Skeletal muscle tissue (tissue), 4 donors: ENCODE measurements around the gene MIS12. TPM values are rescaled to one million over a fixed set of nuclear protein-coding genes. Genes with fewer than 3 reads are reported as not detected.
A peak's percentile ranks its signal among the peaks of the same experiment; 100 is the strongest.

ENCODE experiments used
- H3K27ac ChIP-seq: one replicate; pipeline ENCODE4 v1.7.0; 2013; ENCODE audit warnings: mild to moderate bottlenecking, low read depth, low read length, inconsistent platforms
- H3K27me3 ChIP-seq, 3 donors: one replicate each; pipeline ENCODE4 v1.7.0; 2013; ENCODE audit warnings: low read length in 3 of 3; ENCODE audit not compliant: control insufficient read depth in 3 of 3, insufficient read depth in 3 of 3
- H3K36me3 ChIP-seq, 3 donors: one replicate each; pipeline ENCODE4 v1.7.0; 2013; ENCODE audit warnings: low read length in 3 of 3; ENCODE audit not compliant: control insufficient read depth in 3 of 3, insufficient read depth in 3 of 3
- H3K4me1 ChIP-seq, 3 donors: one replicate each; pipeline ENCODE4 v1.7.0; 2013; ENCODE audit warnings: low read length in 3 of 3, mild to moderate bottlenecking in 3 of 3; ENCODE audit not compliant: control insufficient read depth in 3 of 3, insufficient read depth in 3 of 3
- H3K4me3 ChIP-seq, 3 donors: one replicate each; pipeline ENCODE4 v1.7.0; 2013; ENCODE audit warnings: low read length in 3 of 3
- H3K9ac ChIP-seq, 3 donors: one replicate each; pipeline ENCODE4 v1.7.0; 2013; ENCODE audit warnings: low read length in 3 of 3, mild to moderate bottlenecking in 3 of 3, moderate library complexity in 2 of 3, low read depth in 1 of 3
- H3K9me3 ChIP-seq, 3 donors: one replicate each; pipeline ENCODE4 v1.7.0; 2013; ENCODE audit warnings: low read length in 3 of 3; ENCODE audit not compliant: control insufficient read depth in 3 of 3
- total RNA-seq: library from RNA; depleted of rRNA; stranded (reverse); fragments of >200 nt; gene quantifications from one replicate; pipeline ENCODE4 v1.2.3, GENCODE V29; 2014
- donor health status: Osteomylitis.

Gene MIS12
- total RNA-seq, 1 donor from 2014 or later = 25.6 TPM

DNA sequence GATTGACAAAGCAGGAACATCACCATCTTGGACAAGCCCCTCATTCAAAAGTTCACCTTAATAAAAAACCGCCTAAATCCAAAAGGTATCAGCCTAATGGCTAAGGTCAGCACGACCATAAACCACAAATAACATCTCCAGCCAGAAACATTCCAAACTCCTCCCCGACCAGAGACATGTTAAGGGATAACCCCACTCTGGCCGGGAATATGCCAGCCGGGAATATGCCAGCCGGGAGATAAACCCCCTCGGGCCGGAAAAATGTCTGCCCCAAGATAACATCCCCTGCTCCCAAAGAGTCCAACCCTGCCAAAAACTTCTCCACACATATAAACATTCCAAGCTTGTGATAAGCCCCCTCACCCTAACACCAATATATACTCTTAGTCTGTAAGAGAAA, 18.9 kb upstream of the MIS12 start:
- Histone ChIP-seq H3K27ac (no peak overlapping the region), H3K4me3 (peak overlapping the region; percentile 84 to 90 (median 85)), H3K9ac (peak overlapping the region; percentile 39 to 84 (median 79)), H3K36me3 (peaks cover 0 to 7% (median 6%) of the 10 kb centered on the region in 3 donors), H3K27me3 (no peaks in the 10 kb centered on the region), H3K9me3 (no peaks in the 10 kb centered on the region), H3K4me1 (peaks cover 10 to 19% (median 17%) of the 10 kb centered on the region in 3 donors)

DNA sequence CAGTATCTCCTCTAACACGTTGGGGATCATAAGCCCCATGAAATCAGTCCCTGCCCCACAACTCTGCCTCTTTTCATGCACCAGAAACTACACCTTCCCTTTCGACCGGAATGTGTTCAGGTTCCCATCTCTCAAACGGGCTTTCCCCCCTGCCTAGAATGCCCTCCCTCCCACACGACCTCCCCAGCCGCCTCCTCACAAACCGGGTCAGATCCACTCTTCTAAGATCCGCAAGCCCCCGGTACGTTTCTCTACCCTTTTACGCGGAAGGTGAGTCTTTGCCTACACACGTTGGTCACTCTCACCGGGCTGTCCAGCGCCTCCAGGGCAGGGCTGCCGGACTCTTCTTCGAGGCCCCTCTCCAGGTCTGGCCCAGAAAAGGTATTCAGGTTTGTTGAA, 18.3 kb upstream of the MIS12 start:
- H3K27ac ChIP-seq = peak overlapping the region; percentile 49
- H3K36me3 ChIP-seq = peaks cover 0 to 8% (median 8%) of the 10 kb centered on the region in 3 donors
- H3K4me3 ChIP-seq = peak overlapping the region; percentile 84 to 90 (median 85)
- peaks cover 9 to 17% (median 16%) of the 10 kb centered on the region in 3 donors for H3K4me1 ChIP-seq
- H3K27me3 ChIP-seq = no peaks in the 10 kb centered on the region
- no peaks in the 10 kb centered on the region for H3K9me3 ChIP-seq
- H3K9ac ChIP-seq = peak overlapping the region; percentile 79 to 90 (median 84)

DNA sequence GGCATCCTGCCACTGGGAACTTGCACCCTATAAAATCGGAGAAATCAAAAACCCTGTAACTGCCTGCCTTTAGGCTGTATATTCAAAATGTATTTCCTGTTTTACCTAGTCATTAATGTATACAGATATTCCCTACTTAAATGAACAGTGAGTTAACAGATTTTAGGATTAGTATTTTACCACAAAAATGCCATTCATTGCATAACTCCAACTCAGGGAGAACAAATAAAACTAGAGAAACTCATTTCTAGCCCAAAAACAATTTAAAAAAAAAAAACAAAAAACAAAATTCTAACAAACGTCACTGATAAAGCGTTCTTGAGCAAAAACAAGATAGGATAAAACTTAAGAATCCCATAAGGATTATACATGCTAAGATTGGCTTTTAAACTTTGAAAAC, 13.9 kb upstream of the MIS12 start:
- no peaks in the 10 kb centered on the region for H3K27me3 ChIP-seq
- peaks cover 12 to 40% (median 35%) of the 10 kb centered on the region in 3 donors for H3K36me3 ChIP-seq
- H3K27ac ChIP-seq = no peak overlapping the region
- H3K9ac ChIP-seq = no peak overlapping the region
- no peak overlapping the region for H3K4me3 ChIP-seq
- no peaks in the 10 kb centered on the region for H3K9me3 ChIP-seq
- H3K4me1 ChIP-seq = peaks cover 5 to 8% (median 7%) of the 10 kb centered on the region in 3 donors

DNA sequence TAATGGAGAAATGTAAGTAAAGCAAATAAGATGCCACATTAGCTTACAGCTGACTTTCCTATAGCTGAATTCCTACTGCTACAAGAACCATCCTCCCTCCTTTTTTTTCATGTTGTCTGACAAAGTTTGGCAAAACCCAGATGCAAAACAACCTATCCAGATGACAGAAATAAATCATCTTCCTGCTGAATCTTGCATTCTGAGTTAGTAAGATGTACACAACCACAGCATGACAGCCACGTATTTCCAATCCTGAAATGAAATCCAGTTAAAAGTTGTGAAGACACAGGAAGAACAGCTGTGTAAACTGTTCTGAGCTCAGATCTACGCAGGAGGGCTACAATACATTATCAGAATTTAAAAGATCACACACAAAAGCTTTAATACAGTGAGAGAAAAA, 12.5 kb upstream of the MIS12 start:
- Histone ChIP-seq H3K9ac (no peak overlapping the region), H3K27ac (no peak overlapping the region), H3K27me3 (no peaks in the 10 kb centered on the region), H3K4me3 (no peak overlapping the region), H3K4me1 (no peaks in the 10 kb centered on the region), H3K36me3 (peaks cover 26 to 53% (median 49%) of the 10 kb centered on the region in 3 donors), H3K9me3 (no peaks in the 10 kb centered on the region)

DNA sequence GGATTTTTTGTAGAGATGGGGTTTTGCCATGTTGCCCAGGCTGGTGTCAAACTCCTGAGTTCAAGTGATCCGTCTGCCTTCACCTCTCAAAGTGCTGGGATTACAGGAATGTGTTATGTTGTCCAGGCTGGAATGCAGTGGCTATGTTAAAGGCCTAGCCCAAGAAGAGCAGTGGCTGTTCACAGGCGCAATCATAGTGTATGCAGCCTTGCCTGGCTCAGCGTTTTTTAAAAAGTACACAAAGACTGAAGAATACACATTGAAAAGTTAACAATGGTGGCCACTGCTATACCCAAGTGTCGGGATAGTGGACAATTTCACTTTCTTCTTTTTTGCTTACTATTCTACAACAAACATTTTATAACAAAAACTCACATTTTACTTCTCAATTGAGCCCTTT, 7.4 kb upstream of the MIS12 start:
- no peak overlapping the region for H3K4me3 ChIP-seq
- H3K27ac ChIP-seq = no peak overlapping the region
- no peaks in the 10 kb centered on the region for H3K9me3 ChIP-seq
- H3K9ac ChIP-seq = no peak overlapping the region
- no peaks in the 10 kb centered on the region for H3K27me3 ChIP-seq
- peaks cover 0 to 2% (median 2%) of the 10 kb centered on the region in 3 donors for H3K4me1 ChIP-seq
- peaks cover 44 to 69% (median 68%) of the 10 kb centered on the region in 3 donors for H3K36me3 ChIP-seq

DNA sequence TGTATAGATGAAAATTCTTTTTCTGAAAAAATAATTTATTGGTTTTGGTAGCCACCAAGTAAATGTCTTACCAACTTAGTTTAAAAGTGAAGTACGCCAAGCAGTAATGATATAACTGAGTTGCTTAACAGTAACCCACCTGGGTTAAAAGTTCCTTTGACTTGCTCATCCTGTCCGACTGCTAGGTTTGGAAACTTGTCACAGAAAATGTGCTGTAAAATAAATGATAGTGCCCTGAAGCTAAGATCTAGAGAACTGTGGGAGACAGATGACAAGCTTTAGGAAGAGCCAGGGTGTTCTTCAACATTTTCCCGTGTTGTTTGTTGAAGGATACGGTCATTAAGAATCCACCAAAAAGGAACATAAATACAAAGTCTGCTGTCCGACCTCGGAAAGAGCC, 5.4 kb upstream of the MIS12 start:
- Histone ChIP-seq H3K9ac (no peak overlapping the region), H3K27me3 (no peaks in the 10 kb centered on the region), H3K4me1 (peaks cover 4 to 16% (median 14%) of the 10 kb centered on the region in 3 donors), H3K27ac (no peak overlapping the region), H3K36me3 (peaks cover 42 to 64% (median 57%) of the 10 kb centered on the region in 3 donors), H3K9me3 (no peaks in the 10 kb centered on the region), H3K4me3 (no peak overlapping the region)

DNA sequence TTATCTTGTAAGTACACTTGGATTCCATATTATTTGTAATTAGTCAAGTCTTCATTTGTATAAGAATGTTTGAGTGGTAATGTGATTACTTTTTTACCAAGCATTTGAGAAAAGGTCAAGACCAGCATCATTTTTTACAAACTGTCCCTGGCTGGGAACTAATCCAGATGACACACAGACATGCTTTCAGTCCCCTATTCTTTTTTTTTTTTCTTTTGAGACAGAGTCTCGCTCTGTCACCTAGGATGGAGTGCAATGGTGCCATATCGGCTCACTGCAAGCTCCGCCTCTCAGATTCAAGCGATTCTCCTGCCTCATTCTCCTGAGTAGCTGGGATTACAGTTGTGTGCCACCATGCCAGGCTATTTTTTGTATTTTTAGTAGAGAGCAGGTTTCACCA, 4.9 kb upstream of the MIS12 start:
- H3K27me3 ChIP-seq = no peaks in the 10 kb centered on the region
- H3K4me1 ChIP-seq = peaks cover 4 to 16% (median 16%) of the 10 kb centered on the region in 3 donors
- H3K9me3 ChIP-seq = no peaks in the 10 kb centered on the region
- no peak overlapping the region for H3K27ac ChIP-seq
- H3K4me3 ChIP-seq = no peak overlapping the region
- H3K9ac ChIP-seq = no peak overlapping the region
- peaks cover 42 to 64% (median 56%) of the 10 kb centered on the region in 3 donors for H3K36me3 ChIP-seq

DNA sequence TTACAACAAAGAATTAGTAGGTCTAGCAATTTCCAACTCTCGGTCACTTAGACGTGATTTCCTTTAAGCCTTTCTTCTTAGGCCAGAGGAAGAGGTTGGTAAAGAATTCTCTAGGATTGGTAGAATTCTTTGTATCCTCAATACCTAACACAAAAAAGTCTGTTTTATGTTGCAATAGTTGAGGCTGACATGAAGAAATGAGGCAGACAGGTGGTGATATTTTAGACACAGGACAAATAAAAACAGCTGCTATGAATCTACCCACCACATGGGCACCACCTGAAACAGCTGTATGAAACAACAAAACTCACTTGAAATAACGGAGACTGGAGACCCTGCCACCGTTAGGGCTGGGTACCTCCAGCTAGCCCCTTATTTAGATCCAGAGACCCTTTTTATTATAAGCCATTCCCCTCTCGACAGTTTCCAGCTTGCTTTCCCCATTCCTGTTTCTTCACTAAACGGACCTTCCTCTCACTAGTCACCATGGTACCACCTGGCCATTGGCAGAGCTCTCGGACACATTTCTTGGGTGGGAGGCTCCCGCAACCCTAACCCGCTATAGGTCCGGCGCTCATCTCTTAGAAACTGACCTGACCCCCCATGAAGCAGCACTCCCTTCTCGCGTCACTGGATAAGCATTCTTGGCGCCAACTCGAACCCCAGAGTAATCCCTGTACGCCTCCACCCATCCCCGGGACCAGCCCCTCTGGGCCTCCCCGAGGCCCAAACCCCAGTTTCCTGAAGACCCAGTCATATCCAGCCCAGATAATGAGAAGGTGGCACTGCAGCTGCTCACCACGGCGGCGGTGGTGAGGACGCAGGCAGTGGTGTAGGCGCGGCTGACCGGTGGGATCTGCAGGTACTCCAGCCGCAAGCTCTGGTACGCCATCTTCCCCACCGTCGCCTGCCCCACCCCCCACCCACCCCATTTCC, 828 bp upstream of the MIS12 start, which contains the start of gene DERL2:
DERL2 (minus strand) TSS at position 909 of the 936 bp plus-strand sequence; CDS start at position 892, 17 bp downstream.
- peak within 1 kb of the TSS; percentile 96 to 98 (median 97) for H3K9ac ChIP-seq
- H3K4me1 ChIP-seq = peaks cover 18 to 36% (median 29%) of the 10 kb centered on the region in 3 donors
- peak within 1 kb of the TSS; percentile 99 for H3K27ac ChIP-seq
- H3K9me3 ChIP-seq = no peaks in the 10 kb centered on the region
- peak within 1 kb of the TSS; percentile 92 to 97 (median 94) for H3K4me3 ChIP-seq
- H3K36me3 ChIP-seq = peaks cover 18 to 44% (median 31%) of the 10 kb centered on the region in 3 donors
- no peaks in the 10 kb centered on the region for H3K27me3 ChIP-seq

DNA sequence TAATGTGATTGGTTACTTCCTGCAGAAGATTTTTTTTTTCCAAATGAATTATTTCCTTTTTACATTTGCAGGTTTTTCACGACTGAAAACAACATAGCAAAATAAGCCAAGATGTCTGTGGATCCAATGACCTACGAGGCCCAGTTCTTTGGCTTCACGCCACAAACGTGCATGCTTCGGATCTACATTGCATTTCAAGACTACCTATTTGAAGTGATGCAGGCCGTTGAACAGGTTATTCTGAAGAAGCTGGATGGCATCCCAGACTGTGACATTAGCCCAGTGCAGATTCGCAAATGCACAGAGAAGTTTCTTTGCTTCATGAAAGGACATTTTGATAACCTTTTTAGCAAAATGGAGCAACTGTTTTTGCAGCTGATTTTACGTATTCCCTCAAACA, 2.4 kb downstream of the MIS12 start:
- Histone ChIP-seq H3K27me3 (no peaks in the 10 kb centered on the region), H3K4me1 (peaks cover 18 to 36% (median 29%) of the 10 kb centered on the region in 3 donors), H3K9ac (no peak overlapping the region), H3K36me3 (peaks cover 6 to 26% (median 21%) of the 10 kb centered on the region in 3 donors), H3K9me3 (no peaks in the 10 kb centered on the region), H3K27ac (no peak overlapping the region), H3K4me3 (no peak overlapping the region)

DNA sequence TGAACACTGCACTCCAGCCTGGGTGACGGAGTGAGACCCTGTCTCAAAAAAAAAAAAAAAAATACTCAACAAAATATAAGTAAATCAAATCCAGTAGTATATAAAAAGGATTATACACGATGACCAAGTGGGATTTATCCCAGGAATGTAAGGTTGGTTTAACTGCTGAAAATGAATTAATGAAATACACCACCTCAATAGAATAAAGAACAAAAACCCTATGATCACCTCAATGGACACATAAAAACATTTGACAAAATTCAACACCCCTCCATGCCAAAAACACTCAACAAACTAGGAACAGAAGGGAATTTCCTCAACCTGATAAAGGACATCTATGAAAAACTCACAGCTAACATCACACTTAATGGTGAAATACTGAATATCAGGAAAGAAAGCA, 6.6 kb downstream of the MIS12 start:
- H3K27me3 ChIP-seq = no peaks in the 10 kb centered on the region
- no peak overlapping the region for H3K9ac ChIP-seq
- H3K9me3 ChIP-seq = no peaks in the 10 kb centered on the region
- H3K27ac ChIP-seq = no peak overlapping the region
- H3K4me1 ChIP-seq = peaks cover under 1 to 9% (median 2%) of the 10 kb centered on the region in 3 donors
- H3K36me3 ChIP-seq = peaks cover 3 to 19% (median 16%) of the 10 kb centered on the region in 3 donors
- H3K4me3 ChIP-seq = no peak overlapping the region
